Osteocyte (in vitro differentiated cells): ENCODE results near the gene PEX6. TPM values are rescaled to one million over a fixed set of nuclear protein-coding genes. Genes with fewer than 3 reads are reported as not detected.

Experiments used
- DNase-seq: peaks from one replicate; pipeline ENCODE4 v3.0.0; 2021; ENCODE audit warnings: mixed read lengths; ENCODE audit not compliant: unreplicated experiment; ENCODE audit errors: extremely low spot score
- H3K27ac Mint-ChIP-seq: one replicate; pipeline ENCODE4 v1.8.0; 2021; ENCODE audit warnings: mild to moderate bottlenecking, mixed read lengths; ENCODE audit not compliant: unreplicated experiment
- H3K27me3 Mint-ChIP-seq: one replicate; pipeline ENCODE4 v1.8.0; 2021; ENCODE audit warnings: mixed read lengths; ENCODE audit not compliant: unreplicated experiment
- H3K36me3 Mint-ChIP-seq: one replicate; pipeline ENCODE4 v1.8.0; 2021; ENCODE audit warnings: mixed read lengths; ENCODE audit not compliant: unreplicated experiment
- H3K4me1 Mint-ChIP-seq: one replicate; pipeline ENCODE4 v1.8.0; 2021; ENCODE audit warnings: mixed read lengths; ENCODE audit not compliant: unreplicated experiment
- H3K4me3 Mint-ChIP-seq: one replicate; pipeline ENCODE4 v1.8.0; 2021; ENCODE audit warnings: mild to moderate bottlenecking, moderate library complexity, mixed read lengths; ENCODE audit not compliant: unreplicated experiment
- H3K9me3 Mint-ChIP-seq: one replicate; pipeline ENCODE4 v1.8.0; 2021; ENCODE audit warnings: mixed read lengths; ENCODE audit not compliant: unreplicated experiment
- total RNA-seq: library from RNA; stranded (reverse); gene quantifications from 2 replicates; pipeline ENCODE4 v1.2.1, GENCODE V29; 2021
- TF ChIP-seq, protein P1 (sequence below): fragments of 200-600 bp; sonication (generic); IDR thresholded peaks from 2 replicates; pipeline ENCODE4 v1.5.0; 2021; ENCODE audit warnings: antibody characterized with exemption, mild to moderate bottlenecking, moderate library complexity

The PEX6 gene
- total RNA-seq, 1 donor from 2014 or later, result 27.1 TPM

DNA sequence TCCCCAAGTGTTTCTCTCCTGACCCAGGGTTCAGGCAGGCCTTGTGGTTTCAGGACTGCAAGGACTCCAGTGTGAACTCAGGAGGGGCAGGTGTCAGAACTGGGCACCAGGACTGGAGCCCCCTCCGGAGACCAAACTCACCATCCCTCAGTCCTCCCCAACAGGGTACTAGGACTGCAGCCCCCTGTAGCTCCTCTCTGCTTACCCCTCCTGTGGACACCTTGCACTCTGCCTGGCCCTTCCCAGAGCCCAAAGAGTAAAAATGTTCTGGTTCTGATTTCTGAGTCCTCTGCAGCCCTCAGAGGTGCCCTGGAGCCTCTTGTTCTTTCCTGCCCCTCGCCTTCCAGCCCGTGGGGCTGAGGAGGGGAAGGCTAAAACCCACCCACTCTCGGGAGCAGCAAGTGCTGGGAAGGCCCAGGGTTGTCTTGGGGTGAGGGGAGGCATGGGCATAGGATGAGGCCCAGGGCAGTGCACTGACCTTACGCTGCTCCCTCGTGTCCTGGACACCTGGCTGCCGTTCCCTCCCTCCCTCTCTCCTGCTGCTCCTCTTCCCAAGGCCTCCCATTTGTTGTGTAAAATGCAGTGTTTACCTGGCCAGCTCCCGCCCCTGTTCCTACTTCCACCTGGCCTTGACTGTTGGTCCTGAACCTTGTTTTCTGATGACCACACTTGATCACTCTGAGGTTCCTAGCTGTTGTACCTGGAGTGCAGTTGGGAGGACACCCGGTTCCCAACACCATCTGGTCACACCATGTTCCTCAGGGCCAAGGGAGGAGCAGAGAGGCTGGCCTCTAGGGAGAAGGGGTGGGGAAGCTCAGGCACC lies 39.8 kb downstream of the PEX6 start:
- Mint-ChIP-seq H3K4me3 (no peak overlapping the region), H3K27me3 (no peaks in the 10 kb centered on the region), H3K36me3 (peaks cover 21% of the 10 kb centered on the region), H3K4me1 (no peaks in the 10 kb centered on the region), H3K9me3 (no peaks in the 10 kb centered on the region), H3K27ac (no peak overlapping the region)
- DNase-seq, result no peak
- TF ChIP-seq, protein P1, sequence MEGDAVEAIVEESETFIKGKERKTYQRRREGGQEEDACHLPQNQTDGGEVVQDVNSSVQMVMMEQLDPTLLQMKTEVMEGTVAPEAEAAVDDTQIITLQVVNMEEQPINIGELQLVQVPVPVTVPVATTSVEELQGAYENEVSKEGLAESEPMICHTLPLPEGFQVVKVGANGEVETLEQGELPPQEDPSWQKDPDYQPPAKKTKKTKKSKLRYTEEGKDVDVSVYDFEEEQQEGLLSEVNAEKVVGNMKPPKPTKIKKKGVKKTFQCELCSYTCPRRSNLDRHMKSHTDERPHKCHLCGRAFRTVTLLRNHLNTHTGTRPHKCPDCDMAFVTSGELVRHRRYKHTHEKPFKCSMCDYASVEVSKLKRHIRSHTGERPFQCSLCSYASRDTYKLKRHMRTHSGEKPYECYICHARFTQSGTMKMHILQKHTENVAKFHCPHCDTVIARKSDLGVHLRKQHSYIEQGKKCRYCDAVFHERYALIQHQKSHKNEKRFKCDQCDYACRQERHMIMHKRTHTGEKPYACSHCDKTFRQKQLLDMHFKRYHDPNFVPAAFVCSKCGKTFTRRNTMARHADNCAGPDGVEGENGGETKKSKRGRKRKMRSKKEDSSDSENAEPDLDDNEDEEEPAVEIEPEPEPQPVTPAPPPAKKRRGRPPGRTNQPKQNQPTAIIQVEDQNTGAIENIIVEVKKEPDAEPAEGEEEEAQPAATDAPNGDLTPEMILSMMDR, result no peak

DNA sequence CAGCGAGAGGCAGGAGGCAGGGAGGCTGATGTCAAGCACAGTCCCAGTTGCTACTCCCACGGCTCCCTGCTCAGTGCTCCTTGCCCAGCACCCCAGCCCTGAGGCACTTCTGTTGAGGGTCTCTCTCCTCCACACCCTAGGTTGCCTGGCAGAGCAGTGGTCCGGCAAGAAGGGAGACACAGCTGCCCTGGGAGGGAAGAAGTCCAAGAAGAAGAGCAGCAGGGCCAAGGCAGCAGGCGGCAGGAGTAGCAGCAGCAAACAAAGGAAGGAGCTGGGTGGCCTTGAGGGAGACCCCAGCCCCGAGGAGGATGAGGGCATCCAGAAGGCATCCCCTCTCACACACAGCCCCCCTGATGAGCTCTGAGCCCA lies 40.6 kb downstream of the PEX6 start:
- H3K36me3 Mint-ChIP-seq, result peaks cover 19% of the 10 kb centered on the region
- H3K9me3 Mint-ChIP-seq, result no peaks in the 10 kb centered on the region
- no peak for DNase-seq
- H3K27me3 Mint-ChIP-seq, result no peaks in the 10 kb centered on the region
- TF ChIP-seq, protein P1, result no peak
- no peak overlapping the region for H3K4me3 Mint-ChIP-seq
- no peak overlapping the region for H3K27ac Mint-ChIP-seq
- H3K4me1 Mint-ChIP-seq, result no peaks in the 10 kb centered on the region

DNA sequence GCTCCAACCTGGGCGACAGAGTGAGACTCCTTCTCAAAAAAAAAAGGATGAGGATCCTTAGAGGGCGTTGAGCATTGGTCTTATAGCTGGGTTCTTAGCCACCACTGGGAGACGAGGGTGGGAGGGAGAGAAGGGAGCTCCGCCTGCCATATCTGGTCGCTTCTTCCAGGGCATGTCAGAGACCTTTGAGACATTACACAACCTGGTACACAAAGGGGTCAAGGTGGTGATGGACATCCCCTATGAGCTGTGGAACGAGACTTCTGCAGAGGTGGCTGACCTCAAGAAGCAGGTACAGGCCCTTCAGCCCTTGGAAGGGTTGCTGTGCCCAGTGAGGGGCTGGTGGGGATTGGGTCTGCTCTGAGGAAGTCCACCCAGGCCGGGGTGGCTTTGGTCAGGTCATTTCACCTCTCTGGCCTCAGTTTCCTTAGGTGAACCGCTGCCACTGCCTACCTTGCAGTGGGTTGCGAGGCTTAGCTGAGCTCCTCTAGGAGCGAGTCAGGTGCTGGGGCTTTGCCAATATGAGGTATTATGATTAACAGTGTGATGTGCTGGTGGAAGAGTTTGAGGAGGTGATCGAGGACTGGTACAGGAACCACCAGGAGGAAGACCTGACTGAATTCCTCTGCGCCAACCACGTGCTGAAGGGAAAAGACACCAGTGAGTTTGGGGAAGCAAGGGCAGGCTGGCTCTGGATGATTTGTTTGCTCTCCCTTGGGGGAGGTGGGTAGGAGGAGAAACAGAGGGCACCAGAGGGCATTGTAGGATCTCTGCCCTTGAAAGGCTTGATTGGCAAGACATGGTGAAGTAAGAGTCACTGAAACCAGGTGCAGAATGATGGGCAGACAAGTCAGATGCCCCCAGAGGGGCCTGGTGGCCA lies 41.2 kb downstream of the PEX6 start:
- H3K4me1 Mint-ChIP-seq, result peaks cover 2% of the 10 kb centered on the region
- no peak for DNase-seq
- TF ChIP-seq, protein P1, result no peak
- H3K27ac Mint-ChIP-seq, result no peak overlapping the region
- no peaks in the 10 kb centered on the region for H3K9me3 Mint-ChIP-seq
- H3K27me3 Mint-ChIP-seq, result no peaks in the 10 kb centered on the region
- H3K36me3 Mint-ChIP-seq, result peaks cover 21% of the 10 kb centered on the region
- H3K4me3 Mint-ChIP-seq, result no peak overlapping the region

DNA sequence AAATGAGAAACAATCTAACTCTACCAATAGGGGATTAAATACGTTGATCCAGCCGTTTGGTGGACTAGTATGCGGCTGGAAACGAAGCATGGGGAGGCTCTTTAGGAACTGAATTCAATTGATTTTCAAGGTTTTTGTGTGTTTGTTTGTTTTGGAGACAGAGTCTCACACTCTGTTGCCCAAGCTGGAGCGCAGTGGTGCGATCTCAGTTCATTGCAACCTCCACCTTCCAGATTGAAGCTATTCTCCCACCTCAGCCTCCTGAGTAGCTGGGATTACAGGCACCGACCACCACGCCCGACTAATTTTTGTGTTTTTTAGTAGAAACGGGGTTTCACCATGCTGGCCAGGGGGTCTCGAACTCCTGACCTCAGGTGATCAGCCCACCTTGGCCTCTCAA lies 42.6 kb downstream of the PEX6 start:
- TF ChIP-seq, protein P1, result no peak
- Mint-ChIP-seq H3K36me3 (peaks cover 19% of the 10 kb centered on the region), H3K9me3 (no peaks in the 10 kb centered on the region), H3K27ac (no peak overlapping the region), H3K4me3 (no peak overlapping the region), H3K27me3 (no peaks in the 10 kb centered on the region), H3K4me1 (peaks cover 12% of the 10 kb centered on the region)
- DNase-seq, result no peak

DNA sequence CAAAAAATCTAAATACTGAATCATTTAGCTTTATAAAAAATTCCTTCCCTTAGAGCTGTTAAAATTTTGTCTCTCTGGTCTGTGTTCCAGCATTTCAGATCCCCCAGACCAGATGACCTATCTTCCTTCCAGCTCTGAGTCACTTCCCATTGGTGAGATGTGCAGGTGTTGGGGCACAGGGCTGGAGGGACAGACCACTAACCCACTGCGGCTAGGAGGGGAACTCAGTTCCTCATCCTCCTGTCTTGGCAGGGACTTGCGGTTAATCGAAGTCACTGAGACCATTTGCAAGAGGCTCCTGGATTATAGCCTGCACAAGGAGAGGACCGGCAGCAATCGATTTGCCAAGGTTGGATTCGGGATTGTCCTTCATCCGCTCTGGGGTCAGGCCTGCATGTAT lies 43.7 kb downstream of the PEX6 start:
- Mint-ChIP-seq H3K4me3 (no peak overlapping the region), H3K4me1 (peaks cover 22% of the 10 kb centered on the region), H3K9me3 (no peaks in the 10 kb centered on the region), H3K36me3 (peaks cover 19% of the 10 kb centered on the region), H3K27ac (no peak overlapping the region), H3K27me3 (no peaks in the 10 kb centered on the region)
- TF ChIP-seq, protein P1, result no peak
- DNase-seq, result no peak
